ENCODE data around the gene NRXN3.

DNA sequence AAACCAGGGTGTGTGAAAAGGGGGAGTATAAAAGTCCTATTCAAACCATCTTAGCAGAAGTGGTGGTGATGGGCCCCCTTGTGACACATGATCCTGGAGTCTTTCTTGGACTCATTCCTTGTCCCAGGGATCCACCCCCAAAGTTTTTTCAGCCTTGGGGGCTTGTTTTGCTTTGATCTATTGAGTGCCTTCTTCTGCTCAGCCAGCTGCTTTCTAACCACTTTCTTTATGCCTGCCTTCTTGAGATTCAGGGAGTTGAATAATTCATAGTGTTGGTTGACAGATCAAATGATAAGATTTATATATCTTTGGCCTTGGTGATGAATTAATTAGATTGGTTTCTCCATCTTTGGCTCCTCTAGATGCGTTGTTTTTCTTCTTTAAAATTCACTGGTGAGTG lies 1114.4 kb downstream of the NRXN3 start:
- TF ChIP-seq CTCF (optimal IDR thresholded peaks at IDR 0.05 in 1 of 3, IDR thresholded peaks at IDR 0.05 in 1 of 3, conservative IDR thresholded peaks at IDR 0.05 in 1 of 3; ENCODE audit: extremely low read depth in 1 of 3, insufficient read depth in 2 of 3, low read length in 3 of 3) (no peak), EZH2 (IDR thresholded peaks at IDR 0.05; ENCODE audit: low read length) (no peak)
